GM23338 (cell line): Measurements from ENCODE around the gene PRM3.

Experiments
- CREB1 ChIP-seq: fragments of 250-450 bp; sonication (Bioruptor Pico); IDR thresholded peaks from 2 replicates; pipeline ENCODE4 v1.5.0; 2020; ENCODE audit warnings: low read depth, mild to moderate bottlenecking, moderate library complexity
- ETS1 ChIP-seq: IDR thresholded peaks from 2 replicates; pipeline ENCODE4 v1.6.1; 2016; ENCODE audit warnings: antibody characterized with exemption
- EZH2 ChIP-seq: fragments of 200-600 bp; sonication (generic); IDR thresholded peaks from one replicate; pipeline ENCODE4 v1.8.0; 2017; ENCODE audit warnings: antibody characterized with exemption, mild to moderate bottlenecking, low read depth; ENCODE audit not compliant: unreplicated experiment
- EZH2phosphoT487 ChIP-seq: fragments of 200-600 bp; sonication (generic); IDR thresholded peaks from one replicate; pipeline ENCODE4 v1.8.1; 2018; ENCODE audit warnings: antibody characterized with exemption; ENCODE audit not compliant: unreplicated experiment
- JUNB ChIP-seq: IDR thresholded peaks from one replicate; pipeline ENCODE4 v1.6.1; 2016; ENCODE audit warnings: antibody characterized with exemption; ENCODE audit not compliant: unreplicated experiment
- NANOG ChIP-seq: IDR thresholded peaks from 2 replicates; pipeline ENCODE4 v1.6.1; 2016; ENCODE audit warnings: antibody characterized with exemption, borderline replicate concordance
- POLR2AphosphoS5 ChIP-seq: IDR thresholded peaks from 2 replicates; pipeline ENCODE4 v1.6.1; 2016; ENCODE audit warnings: antibody characterized with exemption, low read depth
- STAT1 ChIP-seq: IDR thresholded peaks from one replicate; pipeline ENCODE4 v1.6.1; 2016; ENCODE audit warnings: antibody characterized with exemption; ENCODE audit not compliant: unreplicated experiment
- ZNF331 ChIP-seq: fragments of 250-450 bp; sonication (Bioruptor Pico); IDR thresholded peaks from 2 replicates; pipeline ENCODE4 v1.5.0; 2020; ENCODE audit warnings: low read depth, mild to moderate bottlenecking, moderate library complexity
- TF ChIP-seq, protein P1 (sequence below), 2 experiments: fragments of 200-600 bp in 1 of 2; sonication (generic) in 1 of 2; conservative IDR thresholded peaks; 2 replicates each; pipeline versions ENCODE4 v1.5.1 to v1.6.1; 2016 to 2017; ENCODE audit warnings: antibody characterized with exemption in 2 of 2, low read depth in 2 of 2, mild to moderate bottlenecking in 2 of 2, moderate library complexity in 1 of 2
- TF ChIP-seq, protein P2 (sequence below): IDR thresholded peaks from one replicate; pipeline ENCODE4 v1.6.1; 2018; ENCODE audit warnings: antibody characterized with exemption; ENCODE audit not compliant: unreplicated experiment

GRCh38 chr16:11292076-11292748 is 18.8 kb upstream of the PRM3 start:
- TF ChIP-seq, protein P1, sequence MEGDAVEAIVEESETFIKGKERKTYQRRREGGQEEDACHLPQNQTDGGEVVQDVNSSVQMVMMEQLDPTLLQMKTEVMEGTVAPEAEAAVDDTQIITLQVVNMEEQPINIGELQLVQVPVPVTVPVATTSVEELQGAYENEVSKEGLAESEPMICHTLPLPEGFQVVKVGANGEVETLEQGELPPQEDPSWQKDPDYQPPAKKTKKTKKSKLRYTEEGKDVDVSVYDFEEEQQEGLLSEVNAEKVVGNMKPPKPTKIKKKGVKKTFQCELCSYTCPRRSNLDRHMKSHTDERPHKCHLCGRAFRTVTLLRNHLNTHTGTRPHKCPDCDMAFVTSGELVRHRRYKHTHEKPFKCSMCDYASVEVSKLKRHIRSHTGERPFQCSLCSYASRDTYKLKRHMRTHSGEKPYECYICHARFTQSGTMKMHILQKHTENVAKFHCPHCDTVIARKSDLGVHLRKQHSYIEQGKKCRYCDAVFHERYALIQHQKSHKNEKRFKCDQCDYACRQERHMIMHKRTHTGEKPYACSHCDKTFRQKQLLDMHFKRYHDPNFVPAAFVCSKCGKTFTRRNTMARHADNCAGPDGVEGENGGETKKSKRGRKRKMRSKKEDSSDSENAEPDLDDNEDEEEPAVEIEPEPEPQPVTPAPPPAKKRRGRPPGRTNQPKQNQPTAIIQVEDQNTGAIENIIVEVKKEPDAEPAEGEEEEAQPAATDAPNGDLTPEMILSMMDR (conservative IDR thresholded peaks at IDR 0.05; ENCODE audit: low read depth in 2 of 2), result no peak
- TF ChIP-seq CREB1 (CRISPR knock-in tag) (no peak), POLR2AphosphoS5 (no peak), ZNF331 (no peak), EZH2 (no peak), EZH2phosphoT487 (no peak), JUNB (no peak), STAT1 (no peak), ETS1 (no peak), NANOG (no peak)
- TF ChIP-seq, protein P2, sequence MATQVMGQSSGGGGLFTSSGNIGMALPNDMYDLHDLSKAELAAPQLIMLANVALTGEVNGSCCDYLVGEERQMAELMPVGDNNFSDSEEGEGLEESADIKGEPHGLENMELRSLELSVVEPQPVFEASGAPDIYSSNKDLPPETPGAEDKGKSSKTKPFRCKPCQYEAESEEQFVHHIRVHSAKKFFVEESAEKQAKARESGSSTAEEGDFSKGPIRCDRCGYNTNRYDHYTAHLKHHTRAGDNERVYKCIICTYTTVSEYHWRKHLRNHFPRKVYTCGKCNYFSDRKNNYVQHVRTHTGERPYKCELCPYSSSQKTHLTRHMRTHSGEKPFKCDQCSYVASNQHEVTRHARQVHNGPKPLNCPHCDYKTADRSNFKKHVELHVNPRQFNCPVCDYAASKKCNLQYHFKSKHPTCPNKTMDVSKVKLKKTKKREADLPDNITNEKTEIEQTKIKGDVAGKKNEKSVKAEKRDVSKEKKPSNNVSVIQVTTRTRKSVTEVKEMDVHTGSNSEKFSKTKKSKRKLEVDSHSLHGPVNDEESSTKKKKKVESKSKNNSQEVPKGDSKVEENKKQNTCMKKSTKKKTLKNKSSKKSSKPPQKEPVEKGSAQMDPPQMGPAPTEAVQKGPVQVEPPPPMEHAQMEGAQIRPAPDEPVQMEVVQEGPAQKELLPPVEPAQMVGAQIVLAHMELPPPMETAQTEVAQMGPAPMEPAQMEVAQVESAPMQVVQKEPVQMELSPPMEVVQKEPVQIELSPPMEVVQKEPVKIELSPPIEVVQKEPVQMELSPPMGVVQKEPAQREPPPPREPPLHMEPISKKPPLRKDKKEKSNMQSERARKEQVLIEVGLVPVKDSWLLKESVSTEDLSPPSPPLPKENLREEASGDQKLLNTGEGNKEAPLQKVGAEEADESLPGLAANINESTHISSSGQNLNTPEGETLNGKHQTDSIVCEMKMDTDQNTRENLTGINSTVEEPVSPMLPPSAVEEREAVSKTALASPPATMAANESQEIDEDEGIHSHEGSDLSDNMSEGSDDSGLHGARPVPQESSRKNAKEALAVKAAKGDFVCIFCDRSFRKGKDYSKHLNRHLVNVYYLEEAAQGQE, result no peak
